ENCODE measurements around the gene PRKAR1B. TPM values are rescaled to one million over a fixed set of nuclear protein-coding genes. Genes with fewer than 3 reads are reported as not detected.
"Not testable (repeated sequence)": the region's sequence is repeated elsewhere in the genome, so short reads cannot be mapped to it uniquely, and the experiment has no call there.

PRKAR1B gene
- polyA plus RNA-seq, 3 donors, result 38.9 to 42.7 (median 39.9) TPM

GRCh38 chr7:560966-561630 is 166.0 kb downstream of the PRKAR1B start:
- no peak for DNase-seq

GRCh38 chr7:559396-559705 is 167.7 kb downstream of the PRKAR1B start:
- no peak for DNase-seq

- DNase-seq, result no peak
These were observed 169.6 kb downstream of the PRKAR1B start for GRCh38 chr7:557558-557881.

DNA sequence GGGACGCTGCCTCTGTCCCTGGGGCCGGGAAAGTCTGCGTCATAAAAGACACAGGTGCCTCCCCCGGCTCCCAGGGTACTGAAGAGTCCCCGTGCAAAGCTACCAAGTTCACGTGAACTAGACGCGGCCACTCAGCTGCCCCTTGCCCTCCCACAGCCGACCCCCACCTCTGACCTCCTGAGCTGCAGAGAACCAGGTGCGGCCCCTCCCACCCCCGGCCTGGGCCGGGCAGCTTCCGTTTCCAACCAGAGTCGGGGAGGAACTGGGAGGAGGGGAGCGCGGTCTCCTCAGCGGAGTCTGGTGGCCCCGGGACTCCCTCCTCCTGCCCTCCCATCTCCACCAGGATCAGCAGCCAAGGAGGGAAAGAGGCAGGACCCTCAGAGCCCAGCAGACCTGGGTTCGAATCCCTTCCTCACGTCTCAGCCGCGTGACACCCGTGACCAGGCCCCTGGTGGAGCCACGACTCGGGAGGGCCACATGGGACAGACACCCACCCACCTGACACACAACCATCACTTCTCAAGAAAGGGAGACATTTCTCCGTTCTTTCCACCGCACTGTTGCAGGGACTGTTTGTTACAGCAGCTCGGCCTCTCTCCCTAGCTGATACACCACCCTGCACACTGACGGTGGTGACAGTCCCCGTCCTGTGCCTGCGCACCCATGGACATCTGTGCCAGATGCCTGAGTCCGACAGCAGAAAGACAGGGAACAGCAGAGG is 170.1 kb downstream of the PRKAR1B start:
- DNase-seq, result no peak

DNA sequence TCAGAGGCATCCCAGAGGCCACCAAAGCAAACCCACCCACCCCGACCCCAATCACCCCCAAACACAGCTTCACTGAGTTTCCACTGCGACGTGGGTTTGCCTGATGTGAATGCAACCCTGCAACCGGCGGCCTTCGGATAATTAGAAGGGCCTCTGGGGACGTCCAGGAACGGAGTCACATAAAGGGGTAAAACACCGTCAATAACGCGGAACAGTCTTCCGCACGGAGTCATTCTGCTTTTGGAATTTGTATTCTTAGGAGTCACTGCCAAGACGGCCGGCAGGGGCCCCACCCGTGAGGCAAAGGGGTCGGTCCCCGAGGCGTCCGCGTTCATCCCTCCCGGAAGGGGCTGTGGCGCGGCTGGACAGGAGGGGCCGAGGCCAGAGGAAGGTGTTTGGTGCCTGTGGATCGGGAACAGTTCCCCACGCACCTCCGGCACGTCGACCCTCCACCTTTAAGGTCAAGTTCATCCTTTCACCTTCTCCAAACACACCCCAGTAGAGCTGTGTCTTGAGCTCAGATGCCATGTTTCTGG is 170.7 kb downstream of the PRKAR1B start:
- no peak for DNase-seq

- DNase-seq, result no peak
These were observed 171.4 kb downstream of the PRKAR1B start for GRCh38 chr7:555551-556160.

DNA sequence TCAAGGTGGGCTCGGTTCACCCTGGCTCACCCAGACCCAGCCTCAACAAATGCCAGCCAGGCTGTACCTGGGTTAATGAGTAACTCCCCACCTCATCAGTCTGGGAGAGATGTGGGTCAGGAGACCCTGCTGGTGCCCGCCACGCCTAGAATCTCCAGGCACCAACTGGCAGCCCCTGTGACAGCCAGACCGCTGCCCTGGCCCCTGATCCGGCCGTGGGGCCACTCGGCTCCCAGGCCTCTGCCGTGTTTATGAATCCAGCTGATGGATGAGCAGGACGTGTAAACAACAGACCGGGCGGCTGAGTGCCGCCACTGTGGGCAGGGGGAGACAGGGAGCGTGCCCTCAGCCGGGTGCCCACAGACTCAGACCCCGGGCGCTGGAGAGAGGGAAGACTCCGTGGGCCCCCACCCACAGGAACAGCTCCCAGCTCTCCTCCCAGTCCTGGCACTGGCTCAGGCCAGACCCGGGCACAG is 173.4 kb downstream of the PRKAR1B start:
- DNase-seq, result no peak

DNA sequence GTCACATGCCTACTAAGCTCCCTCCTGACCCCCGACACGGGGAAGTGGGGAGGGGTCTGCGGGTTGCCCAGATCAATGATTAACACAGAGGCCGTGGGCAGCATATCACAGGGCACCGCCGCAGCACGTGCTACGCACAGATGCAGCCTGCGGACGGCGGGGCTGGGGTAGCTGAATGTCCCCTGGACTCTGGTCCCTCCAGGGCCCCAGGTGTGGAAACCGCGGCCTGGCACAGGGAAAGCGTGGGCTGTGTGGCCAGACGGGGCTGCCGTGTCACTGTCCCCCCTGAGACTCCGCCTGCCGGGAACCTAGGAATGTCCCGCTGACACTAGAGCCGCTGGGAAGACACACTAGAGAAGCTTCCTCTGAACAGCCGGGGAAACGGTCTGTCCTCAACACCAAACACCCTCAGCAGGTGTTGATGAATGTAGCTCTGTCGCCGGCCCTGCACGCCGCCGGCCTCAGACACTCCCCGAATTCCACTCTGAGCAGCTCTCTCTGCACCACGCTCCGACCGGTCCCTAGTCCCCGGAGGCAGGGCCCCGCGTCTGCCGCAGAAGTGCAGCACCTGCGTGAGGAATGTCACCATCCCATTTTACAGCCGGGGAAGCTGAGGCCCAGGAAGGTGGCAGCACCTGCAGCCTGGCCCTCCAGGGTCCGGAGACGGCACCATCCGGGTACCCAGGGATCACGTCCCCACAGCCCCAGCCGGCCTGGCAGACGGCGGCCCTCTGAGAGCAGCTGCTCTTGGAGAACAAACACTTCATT is 174.0 kb downstream of the PRKAR1B start:
- no peak for DNase-seq

- not testable (repeated sequence) for DNase-seq
These were observed 174.8 kb downstream of the PRKAR1B start for GRCh38 chr7:552151-552867.

GRCh38 chr7:551615-551970 is 175.5 kb downstream of the PRKAR1B start:
- DNase-seq, result not testable (repeated sequence)

DNA sequence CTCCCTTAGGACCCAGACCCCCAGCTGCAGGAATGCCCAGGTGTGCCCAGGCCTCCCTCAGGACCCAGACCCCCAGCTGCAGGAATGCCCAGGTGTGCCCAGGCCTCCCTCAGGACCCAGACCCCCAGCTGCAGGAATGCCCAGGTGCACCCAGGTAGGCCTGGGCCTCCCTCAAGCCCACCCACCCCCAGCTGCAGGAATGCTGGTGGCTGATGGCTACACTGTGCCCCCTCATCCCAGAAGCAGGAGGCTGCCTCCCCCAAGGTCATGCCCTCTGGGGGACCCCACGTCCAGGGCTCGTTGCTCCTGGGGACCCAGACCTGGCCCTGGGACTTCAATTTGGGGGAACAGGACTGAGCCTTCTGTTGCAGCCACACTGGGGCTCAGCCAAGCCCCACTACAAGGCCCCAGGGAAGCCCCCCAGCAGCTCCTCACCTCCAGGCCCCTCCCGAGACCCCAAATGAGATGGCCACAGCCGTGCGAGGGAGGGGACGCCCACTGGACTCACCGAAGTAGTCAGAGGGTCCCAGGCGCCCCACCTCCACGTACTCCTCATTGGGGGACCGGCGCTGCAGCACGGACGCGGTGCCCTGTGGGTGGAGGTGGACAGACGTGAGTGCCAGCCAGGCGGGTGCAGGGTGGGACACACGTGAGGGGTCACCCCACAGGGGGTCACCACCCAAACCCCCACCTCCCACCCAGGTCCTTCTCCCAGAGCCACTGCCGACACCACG is 176.0 kb downstream of the PRKAR1B start:
- DNase-seq, result no peak

DNA sequence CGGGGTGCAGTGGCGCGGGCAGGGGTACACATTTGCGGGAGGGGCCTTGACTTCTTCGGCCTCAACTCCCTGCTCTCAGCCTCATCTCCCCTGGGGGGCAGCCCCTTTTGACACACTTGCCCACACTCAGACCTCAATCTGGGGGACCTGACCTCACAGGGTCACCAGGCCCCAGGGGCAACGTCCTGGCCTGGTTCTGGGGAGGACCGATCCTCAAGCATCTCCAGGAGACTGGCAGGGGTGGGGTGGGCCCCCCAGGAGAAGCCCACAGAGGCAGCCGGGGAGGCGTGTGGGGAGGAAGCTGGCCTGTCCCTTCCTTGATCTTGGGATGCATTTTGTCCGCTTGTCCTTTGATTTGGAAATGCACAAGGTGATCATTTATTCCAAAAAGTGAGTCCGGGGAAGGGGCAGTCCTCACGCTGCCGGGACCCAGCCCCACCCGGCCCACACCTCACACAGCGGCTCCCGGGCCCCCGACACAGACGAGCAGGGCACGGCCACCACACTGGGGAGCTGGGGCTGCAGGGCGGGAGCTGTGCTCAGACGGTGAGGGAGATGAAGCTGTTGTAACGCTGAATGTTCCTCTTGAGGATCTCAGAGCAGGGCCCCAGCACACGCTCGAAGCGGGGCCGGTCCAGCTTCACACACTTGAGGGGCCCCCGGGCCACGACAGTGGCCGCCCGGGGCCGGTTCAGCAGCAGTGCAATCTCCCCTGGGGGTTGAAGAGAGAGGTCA is 177.0 kb downstream of the PRKAR1B start:
- DNase-seq, result no peak

GRCh38 chr7:549066-549890 is 177.8 kb downstream of the PRKAR1B start:
- DNase-seq, result no peak

DNA sequence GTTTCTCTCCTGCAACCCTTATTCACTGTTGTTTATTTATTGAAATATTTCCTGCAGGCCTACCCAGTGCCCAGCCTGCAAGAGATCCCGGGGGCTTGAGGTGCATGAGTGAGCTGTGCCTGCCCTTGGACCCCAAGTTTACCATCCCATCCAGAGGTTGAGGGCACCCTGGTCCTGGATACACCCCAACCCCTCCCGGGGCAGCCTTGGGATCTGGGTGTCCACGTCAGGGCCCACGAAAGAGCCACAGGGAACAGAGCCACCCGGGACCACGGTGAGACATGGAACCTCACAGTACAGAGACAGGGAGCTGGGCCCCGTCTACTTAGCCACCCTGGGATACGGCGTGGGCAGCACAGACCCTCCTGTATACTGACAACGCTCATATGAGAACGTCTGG is 178.7 kb downstream of the PRKAR1B start:
- DNase-seq, result no peak

GRCh38 chr7:545470-545869 is 181.6 kb downstream of the PRKAR1B start:
- no peak for DNase-seq

GRCh38 chr7:544338-545221 is 182.5 kb downstream of the PRKAR1B start:
- DNase-seq, result no peak

GRCh38 chr7:543501-544337 is 183.4 kb downstream of the PRKAR1B start:
- no peak for DNase-seq

All from renal pelvis (tissue), 4 donors.